KMS-11 (cell line): ENCODE data around the gene NOMO2.
"Not testable (repeated sequence)": the region's sequence is repeated elsewhere in the genome, so short reads cannot be mapped to it uniquely, and the experiment has no call there.

Experiments used
- H2AFZ ChIP-seq: fragments of 200-600 bp; sonication (generic); 2 replicates; pipeline ENCODE4 v1.6.1; 2016; ENCODE audit warnings: antibody characterized with exemption, mixed run types, low read depth
- H3K27ac ChIP-seq: fragments of 200-600 bp; sonication (generic); 2 replicates; pipeline ENCODE4 v1.6.1; 2016; ENCODE audit warnings: mild to moderate bottlenecking, mixed run types
- H3K27me3 ChIP-seq: fragments of 200-600 bp; sonication (generic); 2 replicates; pipeline ENCODE4 v1.6.1; 2017; ENCODE audit warnings: mild to moderate bottlenecking, low read depth, mixed run types, moderate library complexity; ENCODE audit not compliant: insufficient read depth
- H3K36me3 ChIP-seq: fragments of 200-600 bp; sonication (generic); 2 replicates; pipeline ENCODE4 v1.6.1; 2017; ENCODE audit warnings: mild to moderate bottlenecking, mixed run types; ENCODE audit not compliant: insufficient read depth
- H3K4me1 ChIP-seq: fragments of 200-600 bp; sonication (generic); 2 replicates; pipeline ENCODE4 v1.6.1; 2016; ENCODE audit warnings: mild to moderate bottlenecking, low read depth, mixed run types; ENCODE audit not compliant: poor library complexity, severe bottlenecking
- H3K4me2 ChIP-seq: fragments of 200-600 bp; sonication (generic); 2 replicates; pipeline ENCODE4 v1.7.0; 2016; ENCODE audit warnings: mild to moderate bottlenecking, mixed run types
- H3K4me3 ChIP-seq: fragments of 200-600 bp; sonication (generic); IDR thresholded peaks from 2 replicates; pipeline ENCODE4 v1.6.1; 2017; ENCODE audit warnings: low read depth, low read length, mixed read lengths; ENCODE audit not compliant: insufficient read depth
- H3K79me2 ChIP-seq: fragments of 200-600 bp; sonication (generic); 2 replicates; pipeline ENCODE4 v1.6.1; 2016; ENCODE audit warnings: low read depth, mixed run types; ENCODE audit not compliant: insufficient read depth
- H3K9ac ChIP-seq: fragments of 200-600 bp; sonication (generic); 2 replicates; pipeline ENCODE4 v1.6.1; 2016; ENCODE audit warnings: mild to moderate bottlenecking, mixed run types
- H4K20me1 ChIP-seq: fragments of 200-600 bp; sonication (generic); 2 replicates; pipeline ENCODE4 v1.6.1; 2016; ENCODE audit warnings: mild to moderate bottlenecking, mixed run types; ENCODE audit not compliant: insufficient read depth

NOMO2 gene

GRCh38 chr16:18570529-18571306 lies 8.8 kb upstream of the NOMO2 start:
- H3K36me3 ChIP-seq, H4K20me1 ChIP-seq, H3K4me3 ChIP-seq, H2AFZ ChIP-seq, H3K27ac ChIP-seq, H3K4me1 ChIP-seq, H3K79me2 ChIP-seq, H3K27me3 ChIP-seq, H3K9ac ChIP-seq, H3K4me2 ChIP-seq: not testable (repeated sequence)

GRCh38 chr16:18560416-18561220 lies 1.3 kb downstream of the NOMO2 start:
- not testable (repeated sequence) for H3K9ac ChIP-seq, H4K20me1 ChIP-seq, H3K4me1 ChIP-seq, H3K4me2 ChIP-seq, H3K79me2 ChIP-seq, H3K4me3 ChIP-seq, H3K27me3 ChIP-seq, H3K36me3 ChIP-seq, H2AFZ ChIP-seq, H3K27ac ChIP-seq

GRCh38 chr16:18553671-18554070 lies 8.2 kb downstream of the NOMO2 start:
- H3K27ac ChIP-seq, H3K4me2 ChIP-seq, H3K79me2 ChIP-seq, H3K36me3 ChIP-seq, H2AFZ ChIP-seq, H3K4me3 ChIP-seq, H3K9ac ChIP-seq, H3K27me3 ChIP-seq, H4K20me1 ChIP-seq, H3K4me1 ChIP-seq: not testable (repeated sequence)

- not testable (repeated sequence) for H3K36me3 ChIP-seq
Observed at GRCh38 chr16:18547382-18547781, 14.5 kb downstream of the NOMO2 start.

GRCh38 chr16:18546853-18547252 lies 15.0 kb downstream of the NOMO2 start:
- not testable (repeated sequence) for H3K79me2 ChIP-seq, H4K20me1 ChIP-seq, H2AFZ ChIP-seq, H3K27me3 ChIP-seq, H3K27ac ChIP-seq, H3K36me3 ChIP-seq, H3K4me2 ChIP-seq, H3K4me3 ChIP-seq, H3K4me1 ChIP-seq, H3K9ac ChIP-seq

More at GRCh38 chr16:18547382-18547781, 14.5 kb downstream of the NOMO2 start:
- not testable (repeated sequence) for H3K4me1 ChIP-seq, H3K27ac ChIP-seq, H4K20me1 ChIP-seq, H3K79me2 ChIP-seq, H3K9ac ChIP-seq, H3K27me3 ChIP-seq, H2AFZ ChIP-seq, H3K4me2 ChIP-seq, H3K4me3 ChIP-seq

GRCh38 chr16:18544232-18545081 lies 17.4 kb downstream of the NOMO2 start:
- not testable (repeated sequence) for H3K4me2 ChIP-seq, H4K20me1 ChIP-seq, H2AFZ ChIP-seq, H3K4me3 ChIP-seq, H3K36me3 ChIP-seq, H3K4me1 ChIP-seq, H3K27ac ChIP-seq, H3K79me2 ChIP-seq, H3K27me3 ChIP-seq, H3K9ac ChIP-seq

- H3K36me3 ChIP-seq, H3K4me1 ChIP-seq, H3K27ac ChIP-seq, H3K27me3 ChIP-seq, H3K4me3 ChIP-seq, H2AFZ ChIP-seq, H3K79me2 ChIP-seq, H4K20me1 ChIP-seq, H3K4me2 ChIP-seq, H3K9ac ChIP-seq: not testable (repeated sequence)
Observed at GRCh38 chr16:18541912-18542311, 20.0 kb downstream of the NOMO2 start.
